Measurements from ENCODE around the gene MTMR2.

- TF ChIP-seq CTCF (conservative IDR thresholded peaks at IDR 0.05 in 1 of 2, IDR thresholded peaks at IDR 0.05 in 1 of 2; ENCODE audit: low read depth in 1 of 2, low read length in 2 of 2) (no peak), EZH2 (IDR thresholded peaks at IDR 0.05; ENCODE audit: low read length, missing control alignments) (no peak)
Measured at GRCh38 chr11:95863486-95864140, 60.3 kb downstream of the MTMR2 start.

Measured in fibroblast of lung (primary cell).